Measurements from ENCODE around the gene GRID2. TPM values are rescaled to one million over a fixed set of nuclear protein-coding genes. Genes with fewer than 3 reads are reported as not detected.

GRID2 gene
- total RNA-seq, 1 donor from 2014 or later: 0.17 TPM

- no peak overlapping the region for H3K4me3 Mint-ChIP-seq
These were observed 1437.1 kb downstream of the GRID2 start for GRCh38 chr4:93740890-93741289.

GRCh38 chr4:93743022-93743421 lies 1439.3 kb downstream of the GRID2 start:
- no peak for DNase-seq (ENCODE audit: low spot score)
- H3F3A ChIP-seq (ENCODE audit: low read depth): no peaks in the 10 kb centered on the region
- no peak overlapping the region for H3K27ac ChIP-seq
- no peaks in the 10 kb centered on the region for H3K4me1 Mint-ChIP-seq
- H3K79me2 ChIP-seq (ENCODE audit: low read depth): no peaks in the 10 kb centered on the region
- H3K36me3 ChIP-seq: no peaks in the 10 kb centered on the region
- no peak overlapping the region for H3K4me2 ChIP-seq
- H2AFZ ChIP-seq (replicated peaks): no peak overlapping the region
- H3K27me3 Mint-ChIP-seq (ENCODE audit: insufficient read depth, low read depth): no peaks in the 10 kb centered on the region
- no peak overlapping the region for H3K27ac Mint-ChIP-seq
- peaks cover 7% of the 10 kb centered on the region for H3K4me1 ChIP-seq
- no peaks in the 10 kb centered on the region for H3K9me3 ChIP-seq (ENCODE audit: low read depth)
- no peak overlapping the region for H3K4me3 Mint-ChIP-seq
- no peaks in the 10 kb centered on the region for H4K20me1 ChIP-seq (ENCODE audit: low read depth)
- no peaks in the 10 kb centered on the region for H3K27me3 ChIP-seq
- TF ChIP-seq, protein P1, sequence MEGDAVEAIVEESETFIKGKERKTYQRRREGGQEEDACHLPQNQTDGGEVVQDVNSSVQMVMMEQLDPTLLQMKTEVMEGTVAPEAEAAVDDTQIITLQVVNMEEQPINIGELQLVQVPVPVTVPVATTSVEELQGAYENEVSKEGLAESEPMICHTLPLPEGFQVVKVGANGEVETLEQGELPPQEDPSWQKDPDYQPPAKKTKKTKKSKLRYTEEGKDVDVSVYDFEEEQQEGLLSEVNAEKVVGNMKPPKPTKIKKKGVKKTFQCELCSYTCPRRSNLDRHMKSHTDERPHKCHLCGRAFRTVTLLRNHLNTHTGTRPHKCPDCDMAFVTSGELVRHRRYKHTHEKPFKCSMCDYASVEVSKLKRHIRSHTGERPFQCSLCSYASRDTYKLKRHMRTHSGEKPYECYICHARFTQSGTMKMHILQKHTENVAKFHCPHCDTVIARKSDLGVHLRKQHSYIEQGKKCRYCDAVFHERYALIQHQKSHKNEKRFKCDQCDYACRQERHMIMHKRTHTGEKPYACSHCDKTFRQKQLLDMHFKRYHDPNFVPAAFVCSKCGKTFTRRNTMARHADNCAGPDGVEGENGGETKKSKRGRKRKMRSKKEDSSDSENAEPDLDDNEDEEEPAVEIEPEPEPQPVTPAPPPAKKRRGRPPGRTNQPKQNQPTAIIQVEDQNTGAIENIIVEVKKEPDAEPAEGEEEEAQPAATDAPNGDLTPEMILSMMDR (IDR thresholded peaks at IDR 0.05): no peak
- no peak for TF ChIP-seq EZH2 (IDR thresholded peaks at IDR 0.05)
- no peak for TF ChIP-seq EZH2phosphoT487 (IDR thresholded peaks at IDR 0.05)
- H3K9me3 Mint-ChIP-seq: no peaks in the 10 kb centered on the region
- H3K4me3 ChIP-seq: no peak overlapping the region
- H3K36me3 Mint-ChIP-seq: no peaks in the 10 kb centered on the region
- H3K9ac ChIP-seq: no peak overlapping the region

More at GRCh38 chr4:93740890-93741289, 1437.1 kb downstream of the GRID2 start:
- no peaks in the 10 kb centered on the region for H3K4me1 Mint-ChIP-seq
- H3K9me3 Mint-ChIP-seq: no peaks in the 10 kb centered on the region
- H3K27me3 Mint-ChIP-seq (ENCODE audit: insufficient read depth, low read depth): no peaks in the 10 kb centered on the region
- no peaks in the 10 kb centered on the region for H3K79me2 ChIP-seq (ENCODE audit: low read depth)
- H3K36me3 ChIP-seq: no peaks in the 10 kb centered on the region
- no peak overlapping the region for H3K27ac Mint-ChIP-seq
- no peak overlapping the region for H3K4me3 ChIP-seq
- H2AFZ ChIP-seq (replicated peaks): no peak overlapping the region
- H4K20me1 ChIP-seq (ENCODE audit: low read depth): no peaks in the 10 kb centered on the region
- no peaks in the 10 kb centered on the region for H3K27me3 ChIP-seq
- no peaks in the 10 kb centered on the region for H3K36me3 Mint-ChIP-seq
- H3K9me3 ChIP-seq (ENCODE audit: low read depth): no peaks in the 10 kb centered on the region
- TF ChIP-seq EZH2phosphoT487 (IDR thresholded peaks at IDR 0.05): no peak
- TF ChIP-seq, protein P1 (IDR thresholded peaks at IDR 0.05): no peak
- no peak overlapping the region for H3K27ac ChIP-seq
- H3K9ac ChIP-seq: no peak overlapping the region
- no peaks in the 10 kb centered on the region for H3F3A ChIP-seq (ENCODE audit: low read depth)
- no peak overlapping the region for H3K4me2 ChIP-seq
- peaks cover 4% of the 10 kb centered on the region for H3K4me1 ChIP-seq
- DNase-seq (ENCODE audit: low spot score): no peak

DNA sequence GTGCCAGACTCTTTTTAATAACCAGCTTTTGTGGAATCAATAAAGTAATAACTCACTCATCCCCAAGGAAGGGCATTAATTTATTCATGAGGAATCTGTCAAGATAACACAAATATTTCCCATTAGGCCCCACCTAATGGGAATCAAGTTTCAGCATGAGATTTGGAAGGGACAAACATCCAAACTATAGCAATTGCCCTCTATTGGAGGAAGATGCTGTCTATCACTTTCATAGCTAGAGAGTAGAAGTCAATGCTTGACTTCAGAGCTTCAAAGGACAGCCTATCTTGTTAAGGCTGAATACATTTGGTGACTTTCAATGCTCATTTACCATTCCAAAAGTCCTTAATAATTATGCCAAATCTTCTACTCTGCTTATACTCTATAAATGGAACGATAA lies 1439.9 kb downstream of the GRID2 start:
- Histone ChIP-seq H2AFZ (replicated peaks) (no peak overlapping the region), H3K36me3 (no peaks in the 10 kb centered on the region), H3K27me3 (no peaks in the 10 kb centered on the region), H3K9me3 (ENCODE audit: low read depth) (no peaks in the 10 kb centered on the region), H3F3A (ENCODE audit: low read depth) (no peaks in the 10 kb centered on the region), H3K9ac (no peak overlapping the region), H3K27ac (no peak overlapping the region), H3K4me2 (no peak overlapping the region), H3K4me3 (no peak overlapping the region), H4K20me1 (ENCODE audit: low read depth) (no peaks in the 10 kb centered on the region), H3K79me2 (ENCODE audit: low read depth) (no peaks in the 10 kb centered on the region), H3K4me1 (peaks cover 7% of the 10 kb centered on the region)
- Mint-ChIP-seq H3K36me3 (no peaks in the 10 kb centered on the region), H3K27me3 (ENCODE audit: insufficient read depth, low read depth) (no peaks in the 10 kb centered on the region), H3K4me3 (no peak overlapping the region), H3K9me3 (no peaks in the 10 kb centered on the region), H3K27ac (no peak overlapping the region), H3K4me1 (no peaks in the 10 kb centered on the region)
- DNase-seq (ENCODE audit: low spot score): no peak
- TF ChIP-seq EZH2phosphoT487 (IDR thresholded peaks at IDR 0.05) (no peak), EZH2 (IDR thresholded peaks at IDR 0.05) (no peak)
- TF ChIP-seq, protein P1 (IDR thresholded peaks at IDR 0.05): no peak
